Endodermal cell (in vitro differentiated cells): ENCODE results near the gene DDX5. TPM values are rescaled to one million over a fixed set of nuclear protein-coding genes. Genes with fewer than 3 reads are reported as not detected.
A peak's percentile ranks its signal among the peaks of the same experiment; 100 is the strongest.
"Not testable (repeated sequence)": the region's sequence is repeated elsewhere in the genome, so short reads cannot be mapped to it uniquely, and the experiment has no call there.

Experiments
- DNase-seq: peaks from one replicate; pipeline ENCODE4 v3.0.0-alpha.2; 2017
- H3K27ac ChIP-seq: 2 replicates; pipeline ENCODE4 v1.5.1; 2013; ENCODE audit warnings: mild to moderate bottlenecking, low read depth, low read length, moderate library complexity
- H3K27me3 ChIP-seq: 2 replicates; pipeline ENCODE4 v1.6.1; 2013; ENCODE audit warnings: mild to moderate bottlenecking, low read length, moderate library complexity; ENCODE audit not compliant: insufficient read depth, control insufficient read depth, poor library complexity, severe bottlenecking
- H3K36me3 ChIP-seq: 2 replicates; pipeline ENCODE4 v1.7.0; 2013; ENCODE audit warnings: mild to moderate bottlenecking, low read length, moderate library complexity; ENCODE audit not compliant: control insufficient read depth, insufficient read depth
- H3K4me1 ChIP-seq: one replicate; pipeline ENCODE4 v1.7.0; 2013; ENCODE audit warnings: low read length; ENCODE audit not compliant: control insufficient read depth, insufficient read depth
- H3K4me3 ChIP-seq: 2 replicates; pipeline ENCODE4 v1.5.1; 2013; ENCODE audit warnings: mild to moderate bottlenecking, low read length, moderate library complexity
- H3K9ac ChIP-seq: 2 replicates; pipeline ENCODE4 v1.6.1; 2013; ENCODE audit warnings: mild to moderate bottlenecking, low read length, moderate library complexity; ENCODE audit not compliant: poor library complexity, severe bottlenecking; ENCODE audit errors: extremely low read depth
- H3K9me3 ChIP-seq: 2 replicates; pipeline ENCODE4 v1.6.1; 2013; ENCODE audit warnings: mild to moderate bottlenecking, low read length, moderate library complexity; ENCODE audit not compliant: control insufficient read depth
- H3K27ac Mint-ChIP-seq: 2 replicates; pipeline ENCODE4 v1.8.0; 2020; ENCODE audit warnings: mixed read lengths
- H3K27me3 Mint-ChIP-seq: 2 replicates; pipeline ENCODE4 v1.8.0; 2021; ENCODE audit warnings: mild to moderate bottlenecking, mixed read lengths; ENCODE audit not compliant: insufficient read depth
- H3K36me3 Mint-ChIP-seq: 2 replicates; pipeline ENCODE4 v1.8.0; 2020; ENCODE audit warnings: low read depth, mixed read lengths
- H3K4me1 Mint-ChIP-seq: 2 replicates; pipeline ENCODE4 v1.8.0; 2020; ENCODE audit warnings: mixed read lengths
- H3K4me3 Mint-ChIP-seq: 2 replicates; pipeline ENCODE4 v1.8.0; 2020; ENCODE audit warnings: mild to moderate bottlenecking, moderate library complexity, mixed read lengths
- H3K9me3 Mint-ChIP-seq: 2 replicates; pipeline ENCODE4 v1.8.0; 2020; ENCODE audit warnings: mild to moderate bottlenecking, mixed read lengths
- CTCF ChIP-seq: fragments of 200-600 bp; sonication (generic); conservative IDR thresholded peaks from 2 replicates; pipeline ENCODE4 v1.5.0; 2021; ENCODE audit warnings: antibody characterized with exemption, mild to moderate bottlenecking
- WGBS, 2 experiments: methylation state at CpG; one replicate each; pipeline versions ENCODE4 v1.1.5 to v1.1.7; 2013; ENCODE audit warnings: missing lambda C conversion rate in 2 of 2, mixed read lengths in 1 of 2; ENCODE audit not compliant: insufficient coverage in 1 of 2, insufficient read length in 1 of 2; 5-methylcytosine and 5-hydroxymethylcytosine counted together
- total RNA-seq, 2 donors: library from RNA; stranded (reverse); fragmentation: NEBNext Ultra II Directional in 1 of 2; extraction: Animal tissue kit (Norgen Biotek cat#: 25700) in 1 of 2; gene quantifications; 2 replicates in 1 of 2; 3 replicates in 1 of 2; pipeline ENCODE4 v1.2.1, GENCODE V29; 2021

The DDX5 gene
- total RNA-seq, 2 donors from 2014 or later, result 687 to 894 TPM

GRCh38 chr17:64472564-64472963 is 33.5 kb downstream of the DDX5 start:
- Histone ChIP-seq H3K4me1 (peaks cover 7% of the 10 kb centered on the region), H3K27me3 (no peaks in the 10 kb centered on the region), H3K9ac (no peak overlapping the region), H3K36me3 (peaks cover 4% of the 10 kb centered on the region), H3K27ac (no peak overlapping the region), H3K4me3 (no peak overlapping the region), H3K9me3 (no peaks in the 10 kb centered on the region)
- Mint-ChIP-seq H3K9me3 (peaks cover 2% of the 10 kb centered on the region), H3K27ac (no peak overlapping the region), H3K4me1 (peaks cover 16% of the 10 kb centered on the region), H3K36me3 (no peaks in the 10 kb centered on the region), H3K27me3 (peaks cover 2% of the 10 kb centered on the region), H3K4me3 (no peak overlapping the region)
- 93 to 100% methylated on average over 2 of the region's 2 CpGs for WGBS, 2 experiments
- no peak for DNase-seq
- no peak for TF ChIP-seq CTCF

GRCh38 chr17:64471440-64471839 is 34.6 kb downstream of the DDX5 start:
- H3K9ac ChIP-seq, result no peak overlapping the region
- Mint-ChIP-seq H3K4me3 (no peak overlapping the region), H3K36me3 (no peaks in the 10 kb centered on the region), H3K4me1 (peaks cover 16% of the 10 kb centered on the region), H3K27ac (no peak overlapping the region), H3K27me3 (peaks cover 2% of the 10 kb centered on the region), H3K9me3 (peaks cover 2% of the 10 kb centered on the region)
- no peaks in the 10 kb centered on the region for H3K9me3 ChIP-seq
- 88 to 90% methylated on average over 3 of the region's 3 CpGs for WGBS, 2 experiments
- H3K4me1 ChIP-seq, result peaks cover 7% of the 10 kb centered on the region
- TF ChIP-seq CTCF, result no peak
- H3K4me3 ChIP-seq, result no peak overlapping the region
- DNase-seq, result peak; percentile 56
- no peak overlapping the region for H3K27ac ChIP-seq
- no peaks in the 10 kb centered on the region for H3K36me3 ChIP-seq
- H3K27me3 ChIP-seq, result no peaks in the 10 kb centered on the region

GRCh38 chr17:64470625-64471024 is 35.5 kb downstream of the DDX5 start:
- no peak overlapping the region for H3K4me3 Mint-ChIP-seq
- H3K36me3 ChIP-seq, result no peaks in the 10 kb centered on the region
- peaks cover 5% of the 10 kb centered on the region for H3K27me3 Mint-ChIP-seq
- no peak overlapping the region for H3K9ac ChIP-seq
- peak; percentile 75 for DNase-seq
- H3K27ac Mint-ChIP-seq, result peak overlapping the region; percentile 9
- no peak overlapping the region for H3K27ac ChIP-seq
- H3K4me1 Mint-ChIP-seq, result peaks cover 16% of the 10 kb centered on the region
- no peaks in the 10 kb centered on the region for H3K9me3 ChIP-seq
- peaks cover 4% of the 10 kb centered on the region for H3K9me3 Mint-ChIP-seq
- H3K36me3 Mint-ChIP-seq, result no peaks in the 10 kb centered on the region
- H3K27me3 ChIP-seq, result no peaks in the 10 kb centered on the region
- 38 to 54% methylated on average over 1 to 4 of the region's 4 CpGs for WGBS, 2 experiments
- no peak overlapping the region for H3K4me3 ChIP-seq
- TF ChIP-seq CTCF, result no peak
- H3K4me1 ChIP-seq, result peaks cover 7% of the 10 kb centered on the region

GRCh38 chr17:64466834-64467233 is 39.3 kb downstream of the DDX5 start:
- not testable (repeated sequence) for H3K9ac ChIP-seq, H3K36me3 ChIP-seq, H3K4me1 ChIP-seq, H3K27ac ChIP-seq, H3K9me3 Mint-ChIP-seq, H3K4me3 ChIP-seq, H3K27ac Mint-ChIP-seq, H3K36me3 Mint-ChIP-seq, DNase-seq, H3K27me3 Mint-ChIP-seq, H3K9me3 ChIP-seq, H3K4me3 Mint-ChIP-seq, H3K27me3 ChIP-seq
- WGBS, 2 experiments, result 69% methylated on average over 1 of the region's 1 CpG; no CpG with 5 or more reads in 1 of the 2 experiments
- peaks cover 16% of the 10 kb centered on the region for H3K4me1 Mint-ChIP-seq
